Measurements from ENCODE around the gene PHAF1. TPM values are rescaled to one million over a fixed set of nuclear protein-coding genes. Genes with fewer than 3 reads are reported as not detected.
A peak's percentile ranks its signal among the peaks of the same experiment; 100 is the strongest.

PHAF1 gene
- total RNA-seq, 4 donors from 2014 or later = 11.4 to 18.9 (median 17.5) TPM

GRCh38 chr16:67157106-67157748 lies 47.5 kb downstream of the PHAF1 start:
- peaks cover 30 to 31% of the 10 kb centered on the region in 2 donors for H3K4me1 ChIP-seq
- intact Hi-C loops (cut with DNase I) = loop anchor here (10.0 kb wide), 1 partner anchor 52 kb away; the partner anchor contains the start of gene PHAF1
- no peak for DNase-seq
- no peak overlapping the region for H3K27ac ChIP-seq
- no peaks in the 10 kb centered on the region for H3K27me3 ChIP-seq
- no peaks in the 10 kb centered on the region for H3K36me3 ChIP-seq
- H3K9me3 ChIP-seq = no peaks in the 10 kb centered on the region
- no peak overlapping the region for H3K4me3 ChIP-seq (replicated peaks in 1 of 3)
- 69 to 75% methylated on average over 7 of the region's 7 CpGs for WGBS, 2 donors
- no peak for TF ChIP-seq POLR2A (IDR thresholded peaks at IDR 0.05)

DNA sequence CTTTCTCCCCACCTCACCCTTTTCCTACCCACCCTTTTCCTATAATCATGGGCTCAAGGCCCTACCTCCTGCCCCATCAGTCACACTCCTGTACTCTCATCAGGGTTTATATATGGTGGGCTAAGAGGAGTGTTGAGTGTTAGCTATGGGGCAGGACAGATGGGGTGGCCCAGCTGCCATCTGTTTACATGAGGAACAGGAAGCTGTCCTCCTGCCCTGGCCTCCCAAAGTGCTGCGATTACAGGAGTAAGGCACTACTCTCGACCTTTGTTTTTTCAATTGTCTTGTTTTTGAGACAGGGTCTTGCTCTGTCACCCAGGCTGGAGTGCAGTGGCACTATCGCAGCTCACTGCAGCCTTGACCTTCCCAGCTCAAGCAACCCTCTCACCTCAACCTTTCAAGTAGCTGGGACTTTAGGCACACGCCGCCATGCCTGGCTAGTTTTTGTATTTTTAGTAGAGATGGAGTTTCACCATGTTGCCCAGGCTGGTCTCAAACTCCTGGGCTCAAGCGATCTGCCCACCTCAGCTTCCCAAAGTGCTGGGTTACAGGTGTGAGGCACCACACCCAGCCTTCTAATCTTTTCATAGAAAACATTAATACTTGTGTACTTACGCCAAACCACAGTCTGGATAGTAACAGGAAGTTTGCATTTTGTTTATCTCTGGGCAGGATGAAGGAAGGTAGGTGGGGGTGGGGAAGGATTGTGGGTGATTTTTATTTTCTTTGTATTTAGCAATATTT lies 48.3 kb downstream of the PHAF1 start:
- no peak for DNase-seq
- TF ChIP-seq POLR2A (IDR thresholded peaks at IDR 0.05) = no peak
- no peak for TF ChIP-seq CTCF (IDR thresholded peaks at IDR 0.05)
- intact Hi-C loops (cut with DNase I) = loop anchor here (10.0 kb wide), 1 partner anchor 53 kb away; the partner anchor contains the start of gene PHAF1
- H3K9me3 ChIP-seq = no peaks in the 10 kb centered on the region
- peak overlapping the region in 1 of 3 donors; percentile 62 for H3K27ac ChIP-seq
- peaks cover 35 to 40% of the 10 kb centered on the region in 2 donors for H3K4me1 ChIP-seq
- WGBS, 2 donors = 40 to 44% methylated on average over 7 of the region's 7 CpGs
- no peaks in the 10 kb centered on the region for H3K27me3 ChIP-seq
- no peak overlapping the region for H3K4me3 ChIP-seq (replicated peaks in 1 of 3)
- no peaks in the 10 kb centered on the region for H3K36me3 ChIP-seq

DNA sequence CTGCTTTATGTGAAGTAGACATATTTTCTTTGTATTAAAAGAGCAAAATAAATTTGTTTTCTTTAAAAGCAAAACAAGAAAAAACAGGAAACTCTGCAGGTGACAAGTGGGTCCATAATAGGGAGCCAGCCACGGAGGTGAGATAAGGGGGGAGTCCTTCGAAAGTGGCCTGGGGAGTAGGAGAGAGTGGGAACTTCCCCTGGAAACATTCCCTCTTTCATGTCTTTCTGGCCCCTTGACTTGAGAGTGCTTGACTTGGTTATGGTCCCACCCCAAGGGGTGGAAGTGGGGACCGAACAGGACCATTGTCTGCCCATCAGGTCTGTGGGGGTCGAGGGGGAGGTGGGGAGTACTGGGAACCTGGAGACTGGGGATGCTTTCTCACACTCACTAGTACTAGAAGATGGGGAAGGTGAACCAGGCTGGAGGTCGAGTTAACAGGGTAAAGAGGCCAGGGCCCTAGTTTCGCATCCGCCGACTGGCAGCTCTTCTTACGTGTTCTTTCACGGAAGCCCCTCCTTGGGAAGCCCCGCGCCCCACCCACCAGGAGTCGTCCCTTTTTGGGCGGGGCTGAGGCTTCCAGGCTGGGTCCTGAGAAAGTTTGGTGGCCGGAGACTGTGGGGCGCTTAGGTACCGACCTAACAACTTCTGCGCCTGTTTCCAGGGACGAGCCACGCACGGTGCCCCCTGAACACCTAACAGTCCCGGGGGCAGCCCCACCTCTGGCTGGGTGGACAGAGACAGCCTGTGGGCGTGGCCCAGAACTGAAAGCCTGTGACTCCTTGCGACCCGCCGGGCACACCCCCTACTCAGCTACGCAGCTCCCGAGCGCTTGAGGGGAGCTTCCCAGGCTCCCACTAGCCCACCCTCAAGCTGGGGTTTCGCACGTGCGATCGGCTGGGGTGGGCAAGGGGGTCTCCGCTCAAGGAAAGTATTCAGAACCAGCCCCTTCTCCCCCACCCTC lies 49.2 kb downstream of the PHAF1 start:
- intact Hi-C loops (cut with DNase I) = loop anchor here (10.0 kb wide), 1 partner anchor 54 kb away; the partner anchor contains the start of gene PHAF1
- H3K27ac ChIP-seq = peak overlapping the region; percentile 62 to 79 (median 71)
- 7 to 9% methylated on average over 22 to 29 of the region's 34 CpGs for WGBS, 2 donors
- H3K36me3 ChIP-seq = no peaks in the 10 kb centered on the region
- H3K4me3 ChIP-seq (replicated peaks in 1 of 3) = peak overlapping the region; percentile 47 to 94 (median 73)
- peak; percentile 59 to 68 for DNase-seq
- peaks cover 44 to 48% of the 10 kb centered on the region in 2 donors for H3K4me1 ChIP-seq
- TF ChIP-seq POLR2A (IDR thresholded peaks at IDR 0.05) (no peak), CTCF (IDR thresholded peaks at IDR 0.05) (no peak)
- no peaks in the 10 kb centered on the region for H3K27me3 ChIP-seq
- H3K9me3 ChIP-seq = no peaks in the 10 kb centered on the region

DNA sequence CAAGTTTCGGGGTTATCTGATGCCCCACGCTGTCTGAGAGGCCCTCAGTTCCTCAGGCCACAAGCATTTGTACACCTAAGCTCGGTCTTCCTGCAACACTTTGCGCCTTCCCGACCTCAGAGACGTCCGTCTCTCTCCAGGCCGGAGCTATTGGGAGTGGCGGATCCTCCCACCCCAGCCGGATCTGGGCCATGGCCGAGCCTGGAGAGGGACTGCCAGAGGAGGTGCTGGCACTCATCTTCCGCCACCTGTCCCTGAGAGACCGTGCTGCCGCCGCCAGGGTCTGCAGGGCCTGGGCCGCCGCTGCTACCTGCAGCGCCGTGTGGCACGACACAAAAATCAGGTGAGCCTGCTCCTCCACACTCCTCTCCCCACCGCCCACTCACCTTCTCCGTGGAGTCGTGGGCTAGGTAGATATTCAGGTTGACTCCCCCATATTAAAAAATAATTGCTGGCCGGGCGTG lies 51.9 kb downstream of the PHAF1 start:
- H3K4me3 ChIP-seq (replicated peaks in 1 of 3) = no peak overlapping the region
- TF ChIP-seq CTCF (IDR thresholded peaks at IDR 0.05) (no peak), POLR2A (IDR thresholded peaks at IDR 0.05) (no peak)
- no peaks in the 10 kb centered on the region for H3K36me3 ChIP-seq
- no peak overlapping the region for H3K27ac ChIP-seq
- DNase-seq = no peak
- 45 to 56% methylated on average over 18 to 20 of the region's 25 CpGs for WGBS, 2 donors
- H3K27me3 ChIP-seq = no peaks in the 10 kb centered on the region
- H3K9me3 ChIP-seq = no peaks in the 10 kb centered on the region
- H3K4me1 ChIP-seq = peaks cover 50 to 52% of the 10 kb centered on the region in 2 donors
- intact Hi-C loops (cut with DNase I) = no loop called here

All from thyroid gland (tissue), 4 donors.